Measurements from ENCODE around the gene CHST15. TPM values are rescaled to one million over a fixed set of nuclear protein-coding genes. Genes with fewer than 3 reads are reported as not detected.

Gene CHST15
- total RNA-seq, 2 experiments from 2014 or later: 14.7 to 26.4 TPM

DNA sequence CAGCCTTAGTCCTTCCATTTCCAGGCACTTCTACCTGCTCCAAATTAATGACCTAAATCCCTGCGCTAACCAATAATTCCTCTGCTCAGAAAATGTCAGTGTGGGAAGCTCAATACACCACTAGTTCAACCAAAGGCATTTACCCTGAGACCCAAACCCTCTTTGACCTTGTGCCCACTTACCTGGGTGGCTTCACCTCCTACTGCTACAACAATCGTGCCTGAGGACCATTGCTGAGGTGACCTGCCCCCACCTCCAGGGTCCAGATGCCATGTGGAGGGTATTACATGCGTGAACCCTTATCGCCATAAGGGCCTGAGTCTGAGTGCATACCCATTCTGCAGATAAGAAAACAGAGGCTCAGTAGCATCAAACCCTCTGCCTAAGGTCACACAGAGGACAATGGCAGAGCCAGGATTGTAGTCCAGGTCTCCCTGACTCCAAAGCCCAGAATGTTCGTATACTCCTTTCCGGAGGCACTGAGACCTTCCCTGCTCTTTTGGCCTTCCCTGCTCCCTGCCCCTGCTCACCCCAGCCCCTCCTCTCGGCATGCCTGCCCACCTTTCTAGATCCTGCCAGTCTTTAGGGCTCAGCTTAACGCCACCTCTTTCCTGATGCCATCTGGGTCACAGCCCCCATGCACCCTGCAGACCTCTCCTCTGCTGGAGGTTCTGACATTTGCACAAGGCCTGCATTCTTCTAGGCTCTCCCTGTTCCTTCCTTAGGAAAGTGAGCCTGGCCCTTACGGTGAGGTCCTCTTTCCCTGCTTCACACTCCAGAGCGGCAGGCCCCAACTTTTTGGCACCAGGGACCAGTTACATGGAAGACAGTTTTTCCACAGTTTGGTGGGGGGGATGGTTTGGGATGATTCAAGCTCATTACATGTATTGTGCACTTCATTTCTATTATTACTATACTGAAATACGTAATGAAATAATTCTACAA lies 94.9 kb downstream of the CHST15 start:
- CTCF ChIA-PET (ENCODE audit: unreplicated experiment): no interaction called here
- POLR2A ChIA-PET: interaction anchor here (1.8 kb wide), 1 partner anchor 101 kb away, joined by 5 read pairs; no protein-coding TSS in a partner anchor
- Histone ChIP-seq H3K36me3 (ENCODE audit: insufficient read depth, low read length) (no peaks in the 10 kb centered on the region), H2AFZ (ENCODE audit: low read length) (no peak overlapping the region), H3K4me1 (ENCODE audit: insufficient read depth, low read length, poor library complexity, severe bottlenecking) (peaks cover 10% of the 10 kb centered on the region), H3K4me2 (ENCODE audit: low read length) (no peak overlapping the region), H3K79me2 (ENCODE audit: insufficient read depth, low read depth, low read length) (no peaks in the 10 kb centered on the region), H3K4me3 (ENCODE audit: low read depth, low read length, poor library complexity, severe bottlenecking) (no peak overlapping the region), H3K9me3 (ENCODE audit: low read length) (no peaks in the 10 kb centered on the region), H3K9me2 (ENCODE audit: insufficient read depth, low read length) (no peaks in the 10 kb centered on the region), H4K20me1 (ENCODE audit: insufficient read depth, low read length) (no peaks in the 10 kb centered on the region), H3K27ac (ENCODE audit: low read depth, low read length, poor library complexity, severe bottlenecking) (no peak overlapping the region)
- intact Hi-C loops (cut with micrococcal nuclease; ENCODE audit: unreplicated experiment): loop anchor here (5.0 to 10.0 kb wide), 2 partner anchors 109 to 226 kb away; no protein-coding TSS in a partner anchor
- no peak for TF ChIP-seq EZH2phosphoT487 (IDR thresholded peaks at IDR 0.05; ENCODE audit: borderline replicate concordance, low read depth, low read length)
- TF ChIP-seq, protein P1, sequence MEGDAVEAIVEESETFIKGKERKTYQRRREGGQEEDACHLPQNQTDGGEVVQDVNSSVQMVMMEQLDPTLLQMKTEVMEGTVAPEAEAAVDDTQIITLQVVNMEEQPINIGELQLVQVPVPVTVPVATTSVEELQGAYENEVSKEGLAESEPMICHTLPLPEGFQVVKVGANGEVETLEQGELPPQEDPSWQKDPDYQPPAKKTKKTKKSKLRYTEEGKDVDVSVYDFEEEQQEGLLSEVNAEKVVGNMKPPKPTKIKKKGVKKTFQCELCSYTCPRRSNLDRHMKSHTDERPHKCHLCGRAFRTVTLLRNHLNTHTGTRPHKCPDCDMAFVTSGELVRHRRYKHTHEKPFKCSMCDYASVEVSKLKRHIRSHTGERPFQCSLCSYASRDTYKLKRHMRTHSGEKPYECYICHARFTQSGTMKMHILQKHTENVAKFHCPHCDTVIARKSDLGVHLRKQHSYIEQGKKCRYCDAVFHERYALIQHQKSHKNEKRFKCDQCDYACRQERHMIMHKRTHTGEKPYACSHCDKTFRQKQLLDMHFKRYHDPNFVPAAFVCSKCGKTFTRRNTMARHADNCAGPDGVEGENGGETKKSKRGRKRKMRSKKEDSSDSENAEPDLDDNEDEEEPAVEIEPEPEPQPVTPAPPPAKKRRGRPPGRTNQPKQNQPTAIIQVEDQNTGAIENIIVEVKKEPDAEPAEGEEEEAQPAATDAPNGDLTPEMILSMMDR (conservative IDR thresholded peaks at IDR 0.05; ENCODE audit: low read length): no peak
- BruUV-seq (replicated peaks): no TSS peak
- no peak for DNase-seq (ENCODE audit: low spot score)

DNA sequence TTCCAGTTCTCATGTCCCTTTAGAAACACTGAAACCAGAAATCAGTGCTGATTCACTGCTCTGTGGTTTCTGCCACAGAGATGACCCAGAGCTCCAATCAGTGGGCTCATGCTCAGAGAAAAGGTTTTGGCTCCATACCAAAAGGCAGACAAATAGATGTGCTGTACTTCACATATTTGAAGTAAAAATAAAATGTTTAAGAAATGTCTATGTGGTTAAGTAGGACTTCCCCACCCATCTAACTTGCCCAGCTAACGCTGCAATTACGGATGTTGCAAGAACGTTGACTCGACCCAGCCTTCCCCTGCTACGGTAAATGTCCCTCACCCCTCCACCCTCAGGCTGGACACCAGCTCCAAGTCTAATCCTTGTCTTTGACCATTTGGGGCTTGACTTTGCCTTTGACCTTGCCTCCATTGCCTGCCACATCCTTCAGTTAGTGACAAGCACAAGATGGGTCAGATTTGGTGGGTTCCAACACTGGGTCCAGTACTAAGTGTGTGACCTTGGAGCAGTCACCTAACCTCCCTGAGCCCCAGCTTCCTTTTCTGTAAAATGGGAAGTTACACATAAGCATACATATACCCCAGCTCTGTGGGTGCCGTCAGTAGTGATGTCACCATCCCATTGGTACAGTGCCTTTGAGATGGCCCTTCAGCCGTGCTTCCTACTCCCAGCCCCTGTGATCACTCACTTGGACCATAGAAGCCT lies 95.8 kb downstream of the CHST15 start:
- TF ChIP-seq, protein P1 (conservative IDR thresholded peaks at IDR 0.05; ENCODE audit: low read length): no peak
- no peak for TF ChIP-seq EZH2phosphoT487 (IDR thresholded peaks at IDR 0.05; ENCODE audit: borderline replicate concordance, low read depth, low read length)
- Histone ChIP-seq H3K4me3 (ENCODE audit: low read depth, low read length, poor library complexity, severe bottlenecking) (no peak overlapping the region), H3K79me2 (ENCODE audit: insufficient read depth, low read depth, low read length) (no peaks in the 10 kb centered on the region), H3K36me3 (ENCODE audit: insufficient read depth, low read length) (no peaks in the 10 kb centered on the region), H3K4me2 (ENCODE audit: low read length) (no peak overlapping the region), H3K27ac (ENCODE audit: low read depth, low read length, poor library complexity, severe bottlenecking) (no peak overlapping the region), H3K9me2 (ENCODE audit: insufficient read depth, low read length) (no peaks in the 10 kb centered on the region), H2AFZ (ENCODE audit: low read length) (no peak overlapping the region), H4K20me1 (ENCODE audit: insufficient read depth, low read length) (no peaks in the 10 kb centered on the region), H3K4me1 (ENCODE audit: insufficient read depth, low read length, poor library complexity, severe bottlenecking) (peaks cover 10% of the 10 kb centered on the region), H3K9me3 (ENCODE audit: low read length) (no peaks in the 10 kb centered on the region)
- DNase-seq (ENCODE audit: low spot score): no peak
- BruUV-seq (replicated peaks): no TSS peak
- CTCF ChIA-PET (ENCODE audit: unreplicated experiment): interaction anchor here (1.0 kb wide), 1 partner anchor 106 kb away, joined by 3 read pairs; no protein-coding TSS in a partner anchor
- POLR2A ChIA-PET: interaction anchor here (0.5 to 1.8 kb wide), 3 partner anchors 90 to 317 kb away, joined by 4 to 7 read pairs (median 5); no protein-coding TSS in a partner anchor
- intact Hi-C loops (cut with micrococcal nuclease; ENCODE audit: unreplicated experiment): loop anchor here (5.0 to 10.0 kb wide), 2 partner anchors 110 to 227 kb away; no protein-coding TSS in a partner anchor
